Stomach smooth muscle (tissue), 2 donors: Measurements from ENCODE around the gene SERPINA3.
"Not testable (repeated sequence)": the region's sequence is repeated elsewhere in the genome, so short reads cannot be mapped to it uniquely, and the experiment has no call there.

Source experiments
- H3K27ac ChIP-seq: one replicate; pipeline ENCODE4 v1.7.0; 2013; ENCODE audit warnings: mild to moderate bottlenecking, low read length, inconsistent platforms
- H3K27me3 ChIP-seq, 2 donors: one replicate each; pipeline ENCODE4 v1.7.0; 2013; ENCODE audit warnings: low read length in 2 of 2; ENCODE audit not compliant: insufficient read depth in 2 of 2, control insufficient read depth in 1 of 2
- H3K36me3 ChIP-seq, 2 donors: one replicate each; pipeline ENCODE4 v1.7.0; 2013; ENCODE audit warnings: low read length in 2 of 2; ENCODE audit not compliant: control insufficient read depth in 2 of 2, insufficient read depth in 2 of 2
- H3K4me1 ChIP-seq: one replicate; pipeline ENCODE4 v1.7.0; 2013; ENCODE audit warnings: low read length; ENCODE audit not compliant: control insufficient read depth, insufficient read depth
- H3K4me3 ChIP-seq, 2 donors: one replicate each; pipeline ENCODE4 v1.7.0; 2013; ENCODE audit warnings: low read length in 2 of 2
- H3K9ac ChIP-seq, 2 donors: one replicate each; pipeline ENCODE4 v1.7.0; 2013; ENCODE audit warnings: low read length in 2 of 2, mild to moderate bottlenecking in 1 of 2
- H3K9me3 ChIP-seq, 2 donors: one replicate each; pipeline ENCODE4 v1.7.0; 2013; ENCODE audit warnings: low read length in 2 of 2; ENCODE audit not compliant: control insufficient read depth in 2 of 2
- donor health status: healthy.
- donor health status: Pancreatic carcinoma.

The SERPINA3 gene

DNA sequence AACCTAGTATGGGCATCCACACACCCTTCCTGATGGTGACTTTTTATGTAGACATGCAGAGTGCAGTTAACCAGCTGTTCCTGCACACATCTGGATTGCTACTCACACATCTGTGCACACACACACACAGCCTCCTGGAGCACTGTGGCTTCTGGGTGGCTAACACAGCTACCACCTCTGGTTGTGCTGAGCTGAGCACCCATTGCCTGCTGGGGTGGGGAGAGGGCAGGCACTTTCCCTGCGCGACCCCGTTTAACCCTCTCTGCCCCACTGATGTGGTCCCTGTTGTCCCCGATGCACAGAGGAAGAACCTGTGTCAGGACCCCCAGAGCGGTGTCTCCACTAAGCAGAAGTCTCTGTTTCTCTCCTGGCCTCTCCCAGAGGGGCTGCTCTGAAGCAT is 14.4 kb upstream of the SERPINA3 start:
- Histone ChIP-seq H3K9me3 (no peaks in the 10 kb centered on the region), H3K27me3 (no peaks in the 10 kb centered on the region), H3K36me3 (no peaks in the 10 kb centered on the region), H3K27ac (no peak overlapping the region), H3K9ac (no peak overlapping the region), H3K4me1 (peaks cover 6% of the 10 kb centered on the region), H3K4me3 (no peak overlapping the region)

DNA sequence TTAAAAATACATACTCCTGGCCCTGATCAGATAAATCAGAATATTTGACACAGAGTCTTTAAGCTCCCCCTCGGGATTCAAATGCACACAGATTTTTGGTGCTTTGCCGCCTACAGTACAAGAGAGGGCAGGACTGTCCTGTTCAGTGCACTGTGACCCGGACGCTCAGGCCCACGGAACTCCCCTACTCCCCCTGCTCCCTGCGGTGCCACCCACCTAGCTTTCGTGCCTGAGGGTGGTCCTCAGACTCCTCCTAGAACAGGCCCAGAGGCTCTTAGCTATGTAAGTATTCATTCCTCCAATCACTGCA is 13.7 kb upstream of the SERPINA3 start:
- H3K27ac ChIP-seq, result no peak overlapping the region
- H3K4me3 ChIP-seq, result no peak overlapping the region
- H3K36me3 ChIP-seq, result no peaks in the 10 kb centered on the region
- no peaks in the 10 kb centered on the region for H3K9me3 ChIP-seq
- H3K27me3 ChIP-seq, result no peaks in the 10 kb centered on the region
- H3K4me1 ChIP-seq, result peaks cover 6% of the 10 kb centered on the region
- H3K9ac ChIP-seq, result no peak overlapping the region

DNA sequence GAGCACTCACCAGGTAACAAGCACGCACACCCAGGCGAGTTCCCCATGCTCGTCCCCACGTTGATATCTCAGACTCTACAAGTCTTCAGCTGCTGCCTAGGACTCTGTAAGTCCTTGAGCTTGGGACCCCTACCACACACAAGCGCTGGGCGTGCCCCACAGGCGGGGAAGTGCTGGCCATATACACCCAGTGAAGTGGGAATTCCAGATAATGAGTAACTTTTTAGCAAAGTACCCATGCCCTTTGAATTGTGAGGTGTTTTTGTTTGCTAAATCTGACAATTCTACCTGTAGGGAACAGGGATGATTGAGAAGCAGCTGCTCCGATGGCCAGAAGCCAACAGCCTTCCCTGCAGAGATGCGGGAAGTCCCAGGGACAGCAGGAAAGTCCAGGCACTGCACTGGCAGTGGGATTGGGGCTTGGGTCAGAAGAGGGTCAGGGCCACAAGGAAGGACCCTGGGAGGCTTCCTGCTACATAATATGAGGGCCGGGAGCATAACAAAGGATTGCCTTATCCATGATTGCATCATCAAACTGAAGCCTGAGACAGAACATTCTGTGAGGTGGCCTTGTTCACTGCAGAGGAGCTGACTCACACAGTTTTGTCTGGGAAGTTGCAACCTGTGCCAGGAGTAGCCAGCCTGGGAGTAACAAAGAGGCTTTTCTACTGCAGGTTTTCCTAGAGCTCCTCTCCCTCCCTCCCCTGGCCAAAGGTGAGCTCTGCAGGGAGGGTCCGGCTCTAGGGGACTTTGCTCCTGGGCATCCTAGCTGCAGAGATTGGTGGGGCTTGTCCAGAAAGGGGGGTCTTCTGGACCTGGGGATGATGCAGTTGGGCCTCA is 13.2 kb upstream of the SERPINA3 start:
- H3K36me3 ChIP-seq, result no peaks in the 10 kb centered on the region
- no peaks in the 10 kb centered on the region for H3K27me3 ChIP-seq
- no peaks in the 10 kb centered on the region for H3K9me3 ChIP-seq
- H3K4me3 ChIP-seq, result no peak overlapping the region
- H3K9ac ChIP-seq, result no peak overlapping the region
- H3K4me1 ChIP-seq, result peaks cover 6% of the 10 kb centered on the region
- no peak overlapping the region for H3K27ac ChIP-seq

DNA sequence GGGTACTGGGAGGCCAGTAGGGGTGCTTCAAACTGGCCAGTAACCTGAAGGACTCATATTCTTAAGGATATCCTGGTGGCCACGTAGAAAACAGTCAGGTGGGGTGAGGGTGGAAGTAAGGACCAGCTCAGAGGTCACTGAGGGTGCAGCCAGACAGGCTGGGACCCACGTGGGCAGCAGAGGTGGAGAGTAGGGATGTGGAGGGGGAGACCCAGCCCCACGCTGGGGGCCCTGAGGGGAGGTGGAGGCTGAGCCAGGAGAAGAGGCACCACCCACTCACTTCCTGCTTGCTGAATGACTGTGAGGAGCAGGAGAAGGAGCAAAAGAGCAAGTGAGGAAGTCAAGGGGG is 12.6 kb upstream of the SERPINA3 start:
- H3K4me1 ChIP-seq, result peaks cover 6% of the 10 kb centered on the region
- no peaks in the 10 kb centered on the region for H3K36me3 ChIP-seq
- no peak overlapping the region for H3K9ac ChIP-seq
- no peaks in the 10 kb centered on the region for H3K9me3 ChIP-seq
- H3K27ac ChIP-seq, result no peak overlapping the region
- H3K27me3 ChIP-seq, result no peaks in the 10 kb centered on the region
- no peak overlapping the region for H3K4me3 ChIP-seq

DNA sequence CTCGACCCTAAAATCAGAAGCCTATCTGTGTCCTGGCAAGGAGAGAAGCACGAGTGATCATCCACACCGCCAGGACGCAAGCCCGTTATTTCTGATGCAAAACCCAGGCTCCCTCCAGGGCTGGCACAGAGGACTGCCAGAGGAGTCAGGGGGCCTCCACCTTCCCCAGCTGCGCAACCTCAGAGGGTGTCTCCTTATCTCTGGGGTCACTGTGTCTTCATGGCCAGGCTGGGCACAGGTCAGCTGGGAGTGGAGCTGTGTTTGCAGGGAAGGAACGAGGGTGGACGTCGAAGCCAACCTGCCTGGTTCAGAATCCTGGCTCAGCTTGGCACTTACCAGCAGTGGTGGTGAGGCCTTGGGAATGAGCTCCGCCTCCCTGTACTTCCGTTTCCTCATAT is 12.0 kb upstream of the SERPINA3 start:
- H3K27me3 ChIP-seq, result no peaks in the 10 kb centered on the region
- H3K36me3 ChIP-seq, result no peaks in the 10 kb centered on the region
- peaks cover 6% of the 10 kb centered on the region for H3K4me1 ChIP-seq
- H3K9ac ChIP-seq, result no peak overlapping the region
- H3K4me3 ChIP-seq, result no peak overlapping the region
- H3K27ac ChIP-seq, result no peak overlapping the region
- H3K9me3 ChIP-seq, result no peaks in the 10 kb centered on the region

DNA sequence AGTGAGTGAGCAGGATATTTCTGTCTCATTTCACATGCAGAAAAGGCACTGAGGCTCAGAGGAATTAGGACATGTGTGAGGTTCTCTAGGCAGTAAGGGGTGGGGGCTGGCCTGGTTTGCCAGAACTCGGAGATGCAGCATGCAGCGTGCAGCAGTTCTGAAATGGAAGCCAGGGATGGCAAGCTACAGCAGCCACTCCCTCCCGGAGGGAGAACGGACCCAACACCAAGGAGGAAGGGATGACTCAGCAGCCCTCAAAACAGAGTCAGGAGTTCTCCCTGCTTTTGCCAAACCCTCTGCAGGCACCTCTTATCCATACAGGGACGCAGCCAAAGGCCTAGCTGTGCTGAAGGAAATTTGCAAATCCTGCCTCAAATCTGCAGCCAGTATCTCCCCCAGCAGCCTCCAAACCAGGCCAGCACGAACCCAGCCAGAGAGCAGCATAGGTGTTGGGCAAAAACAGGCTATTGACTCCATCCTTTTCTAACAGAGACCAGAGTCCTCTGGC is 10.3 kb upstream of the SERPINA3 start:
- Histone ChIP-seq H3K9me3 (no peaks in the 10 kb centered on the region), H3K27ac (no peak overlapping the region), H3K9ac (peak overlapping the region in 1 of 2 donors; percentile 33), H3K36me3 (no peaks in the 10 kb centered on the region), H3K27me3 (no peaks in the 10 kb centered on the region), H3K4me3 (no peak overlapping the region), H3K4me1 (peaks cover 6% of the 10 kb centered on the region)

DNA sequence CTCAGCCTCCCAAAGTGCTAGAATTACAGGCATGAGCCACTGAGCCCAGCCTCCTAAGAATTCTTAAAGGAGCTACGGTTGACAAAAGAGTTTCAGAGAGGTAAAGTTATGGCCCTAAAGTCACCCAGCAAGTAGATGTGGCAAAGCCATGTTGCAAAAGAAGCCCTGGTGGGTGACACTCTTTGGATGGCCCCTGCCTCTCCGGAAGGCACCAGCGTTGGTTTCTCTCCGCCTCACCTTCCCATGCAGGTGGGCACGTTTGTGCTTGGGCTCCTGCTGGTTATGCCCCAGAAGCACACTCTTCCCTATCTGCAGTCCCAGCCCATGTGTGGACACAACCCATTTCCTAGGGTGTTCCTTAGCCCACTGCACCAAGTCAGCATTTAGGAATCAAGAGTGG is 9.5 kb upstream of the SERPINA3 start:
- Histone ChIP-seq H3K36me3 (no peaks in the 10 kb centered on the region), H3K9me3 (no peaks in the 10 kb centered on the region), H3K4me3 (no peak overlapping the region), H3K27ac (no peak overlapping the region), H3K4me1 (peaks cover 6% of the 10 kb centered on the region), H3K9ac (no peak overlapping the region), H3K27me3 (no peaks in the 10 kb centered on the region)

DNA sequence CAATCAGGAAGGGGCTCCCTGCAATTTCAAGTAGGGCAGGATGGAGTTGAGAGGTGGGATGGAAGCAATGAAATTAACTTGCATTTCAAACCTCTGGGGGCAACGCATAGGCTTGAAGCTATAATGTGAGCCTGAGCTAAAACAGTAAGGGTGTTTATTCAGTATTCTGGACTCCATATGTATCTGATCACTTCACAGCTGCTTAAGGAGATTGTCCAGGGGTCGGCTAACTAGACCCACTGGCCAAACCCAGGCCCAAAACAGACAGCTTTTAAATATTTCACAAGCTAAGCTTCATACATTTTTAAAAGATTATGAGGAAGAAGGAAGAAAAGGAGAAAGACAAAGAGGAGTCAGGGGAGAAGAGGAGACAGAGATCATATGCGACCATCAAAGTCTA is 6.8 kb upstream of the SERPINA3 start:
- H3K27me3 ChIP-seq, result no peaks in the 10 kb centered on the region
- no peaks in the 10 kb centered on the region for H3K9me3 ChIP-seq
- no peak overlapping the region for H3K27ac ChIP-seq
- H3K36me3 ChIP-seq, result no peaks in the 10 kb centered on the region
- no peak overlapping the region for H3K9ac ChIP-seq
- no peaks in the 10 kb centered on the region for H3K4me1 ChIP-seq
- H3K4me3 ChIP-seq, result no peak overlapping the region

DNA sequence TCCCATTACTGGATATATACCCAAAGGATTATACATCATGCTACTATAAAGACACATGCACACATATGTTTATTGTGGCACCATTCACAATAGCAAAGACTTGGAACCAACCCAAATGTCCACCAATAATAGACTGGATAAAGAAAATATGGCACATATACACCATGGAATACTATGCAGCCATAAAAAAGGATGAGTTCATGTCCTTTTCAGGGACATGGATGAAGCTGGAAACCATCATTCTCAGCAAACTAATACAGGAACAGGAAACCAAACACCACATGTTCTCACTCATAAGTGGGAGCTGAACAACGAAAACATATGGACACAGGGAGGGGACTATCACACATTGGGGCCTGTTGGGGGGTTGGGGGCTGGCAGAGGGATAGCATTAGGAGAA is 3.2 kb upstream of the SERPINA3 start:
- not testable (repeated sequence) for H3K4me1 ChIP-seq, H3K4me3 ChIP-seq, H3K27ac ChIP-seq, H3K27me3 ChIP-seq, H3K9me3 ChIP-seq, H3K9ac ChIP-seq, H3K36me3 ChIP-seq

DNA sequence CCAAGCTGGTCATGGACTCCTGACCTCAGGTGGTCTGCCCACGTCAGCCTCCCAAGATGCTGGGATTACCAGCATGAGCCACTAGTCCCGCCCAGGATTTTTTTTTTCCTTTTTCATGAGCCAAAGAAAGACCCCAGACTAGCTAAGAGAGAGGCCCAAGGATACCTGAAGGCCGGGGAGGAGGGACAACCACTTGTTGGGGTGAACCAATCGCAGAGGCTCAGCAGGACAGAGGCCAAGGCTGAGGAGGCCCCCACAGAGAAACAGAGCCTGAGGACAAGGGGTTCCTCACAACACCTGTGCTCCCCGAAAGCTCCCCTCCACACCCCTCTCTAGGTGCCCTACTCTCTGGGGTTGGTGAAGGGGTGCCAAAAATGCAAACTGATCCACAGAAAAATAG is 1.0 kb upstream of the SERPINA3 start:
- no peaks in the 10 kb centered on the region for H3K27me3 ChIP-seq
- H3K4me3 ChIP-seq, result no peak overlapping the region
- H3K4me1 ChIP-seq, result peaks cover 6% of the 10 kb centered on the region
- H3K9me3 ChIP-seq, result no peaks in the 10 kb centered on the region
- H3K27ac ChIP-seq, result no peak overlapping the region
- H3K36me3 ChIP-seq, result no peaks in the 10 kb centered on the region
- no peak overlapping the region for H3K9ac ChIP-seq
